Measurements from ENCODE around the gene TEX53.

TEX53 gene

DNA sequence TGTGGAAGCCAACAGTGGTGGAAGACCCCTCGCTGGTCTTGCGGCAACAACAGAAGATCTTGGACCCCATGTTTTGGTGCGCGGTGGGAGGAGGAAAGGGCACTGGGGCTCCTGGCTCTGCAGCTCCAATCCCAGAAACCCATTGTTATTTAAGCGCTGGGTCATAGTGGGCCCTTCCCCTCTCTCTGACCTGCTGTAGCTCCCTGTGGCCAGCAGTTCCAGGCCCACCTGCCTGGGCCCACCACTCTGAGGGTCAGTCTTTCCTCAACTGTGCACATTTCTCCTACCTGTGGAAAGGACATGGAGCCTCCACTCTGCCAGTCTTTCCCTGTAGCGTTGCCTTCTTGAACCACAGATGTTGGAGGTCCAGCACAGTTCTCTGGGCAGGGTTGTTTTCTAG, at the start of gene TEX53:
TSS of gene TEX53 (minus strand) at position 101 of the 400 bp plus-strand sequence. CDS start at position 70, 31 bp downstream.
- DNase-seq: no peak

DNA sequence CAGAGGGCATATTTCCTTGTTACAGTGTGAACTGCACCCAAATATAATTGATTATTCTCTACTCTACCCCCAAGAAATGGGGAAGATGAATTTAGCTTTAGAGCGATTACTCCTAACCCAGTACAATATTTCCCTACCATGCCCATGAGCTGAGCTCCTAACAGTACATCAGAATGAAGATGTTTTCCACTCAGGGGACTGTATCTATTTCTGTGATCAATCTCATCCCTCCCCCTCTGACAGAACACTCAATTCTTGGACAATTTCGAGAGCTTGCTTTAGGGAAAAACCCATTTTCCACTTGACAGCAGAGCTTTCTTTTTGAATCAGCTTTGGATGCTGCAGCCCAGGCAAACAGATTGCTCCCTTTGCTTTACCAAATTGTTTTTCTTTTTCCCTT, 49.1 kb upstream of the TEX53 start:
- DNase-seq: no peak

DNA sequence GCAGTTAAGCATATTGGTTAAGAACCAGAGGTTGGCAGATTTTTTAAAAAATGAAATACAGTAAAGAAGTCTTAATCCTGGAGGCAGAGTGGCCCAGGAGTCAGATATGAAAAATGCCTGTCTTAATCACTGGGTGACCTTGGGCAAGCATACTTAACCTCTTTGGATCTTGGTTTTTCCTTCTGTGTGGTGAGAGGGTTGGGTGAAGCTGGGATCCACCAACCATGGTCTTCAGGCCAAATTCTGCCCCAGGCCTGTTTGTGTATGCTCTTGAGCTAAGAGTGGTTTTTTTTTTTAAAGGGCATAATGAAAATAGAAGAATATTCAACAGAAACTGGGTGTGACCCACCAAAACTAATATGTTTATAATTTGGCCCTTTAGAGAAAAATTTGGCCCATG, 44.4 kb upstream of the TEX53 start:
- DNase-seq: no peak

DNA sequence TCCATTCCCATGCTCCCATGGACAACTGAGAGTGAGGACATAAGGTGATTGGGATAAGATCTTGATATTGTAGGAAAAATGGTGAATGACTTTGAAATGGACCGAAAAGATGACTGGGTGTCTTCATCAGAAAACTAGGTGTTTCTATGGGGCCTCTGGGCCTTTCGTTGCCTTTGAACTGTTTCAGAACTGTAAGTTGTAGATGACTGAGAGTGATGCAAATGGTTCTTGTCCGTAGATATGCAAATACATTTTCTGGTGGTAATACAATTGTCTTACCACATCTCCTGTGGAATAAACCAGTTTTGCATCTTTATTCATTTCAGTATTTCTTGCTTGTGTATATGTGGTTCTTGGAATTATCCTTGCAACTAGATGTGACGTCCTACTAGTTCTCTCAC, 40.3 kb upstream of the TEX53 start:
- no peak for DNase-seq

DNA sequence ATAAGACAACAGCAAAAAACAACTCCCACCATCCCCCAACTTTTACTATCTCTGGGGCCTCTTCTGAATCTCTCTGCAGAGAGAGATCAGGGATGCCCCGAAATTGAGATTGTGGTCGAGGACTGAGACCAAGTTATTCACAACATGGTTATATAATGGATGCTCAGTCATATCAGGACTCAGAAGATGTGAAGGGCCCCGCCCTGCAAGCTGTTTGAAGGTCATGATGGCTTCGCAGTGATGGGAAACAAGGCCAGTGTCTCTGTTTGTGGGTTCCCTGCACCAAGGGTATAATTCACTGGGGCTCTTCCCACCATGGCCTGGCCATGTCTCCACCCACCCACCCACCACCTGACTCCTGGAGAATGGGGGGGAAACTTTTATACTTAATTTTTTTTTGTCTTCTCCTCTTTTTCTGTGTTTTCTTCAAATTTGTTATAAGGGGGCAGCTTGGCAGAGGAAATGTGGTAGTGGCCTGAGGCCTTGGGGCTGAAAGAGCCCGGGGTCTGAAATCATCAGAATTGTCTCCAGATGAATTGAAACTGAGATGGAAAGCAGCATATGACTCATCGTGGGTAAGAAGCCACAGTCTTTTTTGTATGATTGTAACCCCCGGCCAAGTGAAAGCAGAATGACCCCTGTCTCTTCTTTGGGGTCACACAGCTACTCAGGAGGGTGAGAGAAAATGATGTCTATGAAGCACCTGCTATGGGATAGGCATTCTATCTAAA, 39.4 kb upstream of the TEX53 start:
- no peak for DNase-seq

DNA sequence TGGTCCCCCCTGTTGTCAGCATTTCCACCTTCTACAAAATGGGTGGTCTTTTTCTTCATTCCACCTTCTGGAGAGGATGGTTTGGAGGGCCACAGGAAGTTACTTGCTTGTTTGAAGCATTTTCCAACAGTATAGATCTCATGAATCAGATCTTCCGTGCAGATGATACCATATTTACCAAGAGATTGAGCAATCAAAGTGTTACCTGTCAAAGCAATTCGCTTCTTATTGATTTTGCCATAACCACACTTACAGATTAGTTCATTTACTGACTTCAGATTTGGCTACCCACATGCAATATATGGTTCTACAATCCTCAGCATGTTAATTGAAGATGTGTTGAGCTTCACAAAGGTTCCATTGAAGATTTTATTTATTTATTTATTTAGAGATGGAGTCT, 38.3 kb upstream of the TEX53 start:
- no peak for DNase-seq

DNA sequence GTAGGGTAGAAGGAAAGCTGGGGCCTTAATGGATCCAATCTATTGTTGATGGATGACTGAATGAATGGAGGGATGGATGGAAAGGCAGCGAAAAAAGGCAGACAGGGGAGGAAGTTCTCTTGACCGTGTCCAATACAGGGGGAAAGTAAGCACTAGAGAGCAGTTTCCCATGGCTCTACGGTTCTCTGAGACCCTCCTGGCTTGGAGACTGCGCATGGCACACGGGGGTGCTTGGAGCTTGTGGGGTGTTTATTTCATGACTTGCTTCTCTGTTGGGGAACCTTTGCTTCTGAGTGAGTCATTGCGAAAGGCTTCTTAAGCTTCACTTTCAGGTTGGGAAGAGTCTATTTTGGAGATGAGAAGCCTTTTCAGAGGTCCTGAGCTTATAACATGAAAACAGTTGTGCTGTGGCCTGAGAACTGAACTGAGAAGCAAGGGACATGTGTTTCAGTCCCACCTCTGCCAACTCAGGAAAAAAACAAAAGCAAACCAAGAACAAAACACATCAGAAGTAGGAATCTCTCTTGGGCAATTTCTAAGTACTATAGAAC, 37.2 kb upstream of the TEX53 start:
- DNase-seq: no peak

DNA sequence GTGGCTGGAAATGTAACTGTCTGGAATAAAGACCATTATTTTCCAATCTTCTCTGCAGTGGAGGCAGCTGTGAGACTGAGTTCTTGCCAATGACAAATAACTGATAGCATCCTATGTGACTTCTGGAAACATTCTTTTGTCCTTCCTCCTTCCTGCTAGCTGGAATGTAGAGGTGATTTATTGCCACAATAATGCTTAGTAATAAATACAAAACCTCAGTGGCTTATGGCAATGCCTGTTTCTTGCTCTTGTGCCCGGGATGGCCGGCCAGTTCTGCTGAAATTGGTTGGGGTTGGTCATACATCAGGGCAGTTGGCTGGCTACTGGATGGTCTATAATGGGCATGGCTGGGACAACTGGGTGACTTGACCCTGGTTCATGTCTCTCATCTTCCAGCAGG, 36.5 kb upstream of the TEX53 start:
- no peak for DNase-seq

DNA sequence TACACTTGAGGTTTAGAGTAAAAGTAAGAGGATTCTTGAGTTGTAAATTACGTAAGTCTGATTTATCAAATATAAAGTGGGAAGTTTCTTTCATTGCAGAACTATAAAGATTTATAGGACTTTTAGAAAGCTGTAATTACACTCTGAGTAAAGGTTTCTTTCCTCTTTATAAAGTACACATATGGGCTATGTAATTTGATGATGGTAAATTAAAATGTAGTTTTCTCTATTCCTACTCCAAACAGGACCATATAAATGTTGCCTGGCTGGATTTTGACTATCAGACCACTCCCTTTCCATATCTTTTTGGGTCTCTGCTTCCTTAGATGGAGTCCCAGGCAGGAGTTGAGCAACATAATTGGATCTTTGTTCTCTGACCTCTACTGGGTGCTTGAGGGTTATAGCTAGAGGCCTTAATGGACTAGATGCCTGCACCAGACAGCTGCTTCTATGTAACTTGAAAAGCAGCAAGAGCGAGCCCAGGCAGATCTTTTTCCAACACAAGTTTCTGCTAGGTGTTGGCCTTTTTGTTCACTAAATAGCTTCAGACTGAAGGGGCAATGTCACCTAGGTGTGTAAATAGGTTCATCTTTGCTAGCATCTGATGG, 35.7 kb upstream of the TEX53 start:
- DNase-seq: no peak

DNA sequence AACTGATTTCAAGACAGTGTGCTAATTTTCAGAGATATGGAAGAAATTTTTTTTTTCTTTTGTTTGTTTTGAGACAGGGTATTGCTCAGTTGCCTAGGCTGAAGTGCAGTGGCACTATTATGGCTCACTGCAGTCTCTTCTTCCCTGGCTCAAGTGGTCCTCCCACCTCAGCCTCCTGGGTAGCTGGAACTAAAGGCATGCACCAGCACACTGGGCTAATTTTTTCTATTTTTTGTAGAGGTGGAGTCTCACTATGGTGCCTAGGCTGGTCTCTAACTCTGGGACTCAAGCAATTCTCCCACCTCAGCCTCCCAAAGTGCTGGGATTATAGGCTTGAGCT, 34.3 kb upstream of the TEX53 start:
- no peak for DNase-seq

DNA sequence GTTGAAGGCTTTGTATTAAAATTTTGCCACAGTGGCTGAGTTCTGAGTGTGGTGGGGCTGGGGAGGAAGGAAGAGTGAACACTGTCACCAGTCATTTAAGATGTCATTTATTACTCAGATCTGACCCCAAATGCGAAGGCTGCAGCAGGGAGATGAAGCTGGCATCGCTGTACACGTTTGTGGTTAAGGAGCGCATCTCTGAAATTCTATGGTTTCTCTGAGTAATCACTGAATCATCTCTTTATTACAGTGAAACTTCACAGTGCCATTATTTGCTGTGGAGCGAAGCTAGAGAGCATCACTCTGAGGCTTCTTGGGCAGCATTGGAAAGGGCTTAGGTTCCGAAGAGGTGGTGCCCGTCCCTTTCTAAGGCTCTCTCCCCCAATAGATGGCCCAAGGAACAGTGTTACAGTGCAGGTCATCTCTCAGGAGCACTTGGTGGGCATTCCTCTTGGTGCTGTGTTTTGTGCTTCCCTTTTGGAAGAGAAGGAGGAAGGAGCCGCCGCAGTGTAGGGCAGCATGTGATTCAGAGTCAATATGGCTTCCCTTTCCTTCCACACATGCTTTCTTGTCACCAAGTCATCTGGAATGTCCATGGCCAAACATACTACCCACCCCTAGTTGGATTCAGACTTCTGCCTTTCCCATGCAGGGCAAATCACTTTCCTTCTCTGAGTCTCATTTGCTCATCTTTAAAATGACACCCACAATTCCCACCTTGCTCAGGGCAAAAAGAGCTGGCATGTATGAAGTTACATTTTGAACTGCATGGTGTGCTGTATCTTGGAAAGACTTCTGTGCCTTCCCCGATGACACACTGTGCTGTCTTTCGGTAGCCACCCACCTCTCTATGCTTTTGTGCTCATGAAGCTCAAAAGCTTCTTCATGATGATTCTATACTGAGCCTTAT, 33.7 kb upstream of the TEX53 start:
- DNase-seq: peak; percentile 47

DNA sequence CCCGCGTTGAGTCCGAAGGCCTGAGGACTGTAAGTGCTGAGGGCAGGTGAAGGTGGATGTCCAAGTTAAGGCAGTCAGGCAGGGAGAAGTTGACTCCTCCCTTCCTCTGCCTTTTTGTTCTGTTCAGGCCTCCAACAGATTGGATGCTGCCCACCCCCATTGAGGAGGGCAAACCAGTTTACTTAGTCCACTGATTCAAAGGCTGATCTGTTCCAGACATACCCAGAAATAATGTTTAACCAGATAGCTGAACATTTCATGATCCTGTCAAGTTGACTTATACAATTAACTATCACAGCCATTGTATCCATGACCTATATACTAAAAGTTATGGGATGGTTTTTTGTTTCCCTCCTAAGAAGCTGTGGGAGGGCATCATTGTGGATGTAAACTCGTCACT, 32.7 kb upstream of the TEX53 start:
- no peak for DNase-seq

DNA sequence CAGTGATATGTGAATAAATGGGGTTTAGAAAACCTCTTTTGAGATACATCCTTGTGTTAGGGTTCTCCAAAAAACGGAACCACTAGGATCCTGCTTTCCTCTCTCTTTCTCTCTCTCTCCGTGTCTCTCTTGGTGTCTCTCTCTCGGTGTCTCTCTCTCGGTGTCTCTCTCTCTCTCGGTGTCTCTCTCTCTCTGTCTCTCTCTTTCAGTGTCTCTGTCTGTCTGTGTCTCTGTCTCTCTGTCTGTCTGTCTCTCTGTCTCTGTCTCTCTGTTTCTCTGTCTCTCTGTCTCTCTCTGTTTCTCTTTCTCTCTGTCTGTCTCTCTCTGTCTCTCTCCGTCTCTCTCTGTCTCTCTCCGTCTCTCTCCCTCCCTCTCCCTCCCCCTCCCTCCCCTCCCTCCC, 32.2 kb upstream of the TEX53 start:
- DNase-seq: no peak

DNA sequence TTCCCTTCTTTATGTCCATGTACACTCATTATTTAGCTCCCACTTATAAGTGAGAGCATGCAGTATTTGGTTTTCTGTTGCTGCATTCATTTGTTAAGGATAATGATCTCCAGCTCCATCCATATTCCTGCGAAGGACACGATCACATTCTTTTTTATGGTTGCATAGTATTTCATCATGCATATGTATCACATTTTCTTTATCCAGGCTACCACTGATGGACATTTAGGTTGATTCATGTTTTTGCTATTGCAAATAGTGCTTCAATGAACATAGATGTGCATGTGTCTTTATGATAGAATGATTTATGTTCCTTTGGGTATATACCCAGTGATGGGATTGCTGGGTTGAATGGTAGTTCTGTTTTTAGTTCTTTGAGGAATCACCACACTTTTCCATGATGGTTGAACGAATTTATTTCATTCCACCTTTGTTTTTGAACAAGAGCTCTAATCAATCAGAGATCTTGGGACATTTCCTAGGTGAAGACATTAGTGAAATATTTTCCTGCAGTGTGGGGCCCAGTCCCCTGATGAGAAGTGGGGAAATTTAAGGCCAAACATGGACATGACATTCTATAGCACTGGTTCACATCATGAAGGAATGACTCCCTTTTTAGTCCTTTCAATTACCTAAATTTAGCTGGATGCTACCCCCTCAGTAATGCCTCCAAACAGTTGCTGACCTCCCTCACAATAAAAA, 31.5 kb upstream of the TEX53 start:
- no peak for DNase-seq

DNA sequence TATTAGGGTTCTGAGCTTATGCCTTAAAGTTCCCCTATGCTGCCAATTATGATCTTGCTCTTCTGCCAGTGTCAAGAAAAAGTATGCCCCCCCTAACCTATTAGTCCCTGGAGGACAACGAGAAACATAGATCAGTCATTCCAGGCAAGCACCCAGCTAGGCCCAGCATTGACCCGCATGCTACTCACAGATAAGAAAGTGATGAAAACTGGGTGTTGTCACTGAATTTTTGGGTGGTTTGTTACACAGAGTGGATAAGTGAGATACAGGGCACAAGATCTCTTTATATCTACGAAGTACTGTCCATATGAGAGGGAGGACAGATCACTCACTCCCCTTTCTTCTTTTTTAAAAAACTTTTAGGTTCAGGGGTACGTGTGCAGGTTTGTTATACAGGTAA, 30.8 kb upstream of the TEX53 start:
- no peak for DNase-seq

DNA sequence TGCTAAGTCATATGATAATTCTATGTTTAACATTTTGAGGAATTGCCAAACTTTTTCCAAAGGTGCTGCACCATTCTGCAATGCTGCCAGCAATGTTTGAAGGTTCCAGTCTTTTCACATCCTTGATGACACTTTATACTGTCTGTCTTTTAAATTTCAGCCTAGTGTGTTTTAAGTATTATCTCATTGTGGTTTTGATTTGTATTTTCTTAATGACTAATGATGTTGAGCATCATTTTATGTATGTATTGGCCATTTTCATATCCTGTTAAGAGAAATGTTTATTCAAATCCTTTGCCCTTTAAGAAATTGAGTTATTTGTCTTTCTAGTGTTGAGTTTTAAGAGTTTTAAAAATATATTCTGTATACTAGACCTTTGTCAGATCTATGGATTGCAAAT, 29.4 kb upstream of the TEX53 start:
- no peak for DNase-seq

DNA sequence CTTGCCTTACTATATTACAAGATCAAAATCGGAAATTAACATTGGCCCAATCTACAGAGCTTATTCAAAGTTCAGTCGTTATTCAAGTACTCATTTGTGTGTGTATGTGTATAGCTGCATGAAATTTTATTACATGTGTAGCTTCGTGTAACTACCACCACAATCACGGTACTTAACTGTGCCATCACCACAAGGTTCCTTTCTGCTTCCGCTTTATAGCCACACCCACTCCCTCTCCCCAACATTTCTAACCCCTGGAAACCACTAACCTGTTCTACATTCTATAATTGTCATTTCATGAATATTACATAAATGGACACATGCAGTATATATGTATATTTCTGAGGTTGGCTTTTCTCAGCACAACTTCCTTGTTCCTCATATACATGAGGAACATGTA, 28.3 kb upstream of the TEX53 start:
- no peak for DNase-seq

DNA sequence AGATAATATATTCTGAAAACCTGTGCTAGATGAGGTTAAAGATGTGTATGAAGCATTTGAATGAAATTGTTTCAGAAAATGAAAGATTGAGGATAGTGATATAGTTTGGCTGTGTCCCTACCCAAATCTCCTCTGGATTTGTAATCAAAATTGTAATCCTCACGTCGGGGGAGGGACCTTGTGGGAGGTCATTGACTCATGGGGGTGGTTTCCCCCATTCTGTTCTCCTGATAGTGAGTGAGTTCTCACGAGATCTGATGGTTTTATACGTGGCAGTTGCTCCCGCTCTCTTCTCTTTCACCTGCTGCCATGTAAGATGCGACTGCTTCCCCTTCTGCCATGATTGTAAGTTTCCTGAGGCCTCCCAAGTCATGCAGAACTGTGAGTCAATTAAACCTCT, 26.4 kb upstream of the TEX53 start:
- no peak for DNase-seq

DNA sequence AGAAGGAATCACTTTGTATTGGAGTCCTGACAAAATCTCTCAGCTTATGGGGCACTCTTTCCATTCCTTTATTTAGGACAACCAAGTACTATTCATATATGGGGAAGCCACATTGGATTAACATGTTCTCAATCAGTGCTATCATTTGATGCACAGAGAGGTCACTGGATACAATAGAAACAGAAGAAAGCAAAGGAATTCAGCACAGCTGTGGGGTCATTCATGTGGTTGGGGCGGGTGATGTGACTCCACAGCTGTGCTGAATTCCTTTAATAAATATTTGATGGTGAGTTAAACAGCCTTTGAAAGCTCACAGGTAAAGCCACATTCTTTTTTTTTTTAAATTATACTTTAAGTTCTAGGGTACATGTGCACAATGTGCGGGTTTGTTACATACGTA, 25.2 kb upstream of the TEX53 start:
- DNase-seq: no peak

DNA sequence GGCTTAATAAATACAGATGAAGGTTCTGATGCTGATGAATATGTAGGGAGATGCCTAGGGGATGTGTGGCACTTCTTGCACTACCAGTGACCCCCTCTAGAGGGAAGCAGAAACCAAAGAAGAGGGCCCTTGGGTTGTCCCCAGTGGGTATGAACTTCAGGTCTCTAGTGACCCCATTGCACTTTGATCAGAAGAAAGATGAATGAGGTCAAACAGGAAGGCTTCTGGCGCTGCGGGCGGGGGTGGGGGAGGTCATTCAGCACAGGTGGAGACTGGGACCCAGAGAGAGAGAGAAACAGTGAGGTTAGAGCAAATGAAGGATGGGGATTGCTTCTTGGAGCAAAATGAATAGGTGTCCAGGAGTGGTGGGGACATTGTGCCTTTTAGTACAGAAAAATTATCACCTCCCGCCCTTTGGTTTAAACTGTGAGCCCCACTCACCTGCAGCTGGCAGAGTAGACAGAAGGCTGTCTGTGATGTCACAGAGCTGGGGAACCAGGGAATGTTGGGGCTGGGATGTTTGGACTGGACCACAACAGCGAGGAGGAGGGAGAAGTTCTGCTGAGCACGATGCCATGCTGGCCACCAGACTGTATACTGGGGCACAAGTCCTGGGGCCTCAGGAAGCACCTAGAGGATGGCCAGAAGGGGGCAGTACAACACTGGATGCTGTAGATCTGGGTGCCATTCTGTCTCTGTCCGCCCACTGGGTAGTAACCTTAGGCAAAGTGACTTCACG, 24.2 kb upstream of the TEX53 start, which contains the start of gene TEX48:
TSS of gene TEX48 (minus strand) at position 599 of the 739 bp plus-strand sequence. CDS start 10,469 bp downstream, outside the sequence.
- DNase-seq: peak; percentile 62

DNA sequence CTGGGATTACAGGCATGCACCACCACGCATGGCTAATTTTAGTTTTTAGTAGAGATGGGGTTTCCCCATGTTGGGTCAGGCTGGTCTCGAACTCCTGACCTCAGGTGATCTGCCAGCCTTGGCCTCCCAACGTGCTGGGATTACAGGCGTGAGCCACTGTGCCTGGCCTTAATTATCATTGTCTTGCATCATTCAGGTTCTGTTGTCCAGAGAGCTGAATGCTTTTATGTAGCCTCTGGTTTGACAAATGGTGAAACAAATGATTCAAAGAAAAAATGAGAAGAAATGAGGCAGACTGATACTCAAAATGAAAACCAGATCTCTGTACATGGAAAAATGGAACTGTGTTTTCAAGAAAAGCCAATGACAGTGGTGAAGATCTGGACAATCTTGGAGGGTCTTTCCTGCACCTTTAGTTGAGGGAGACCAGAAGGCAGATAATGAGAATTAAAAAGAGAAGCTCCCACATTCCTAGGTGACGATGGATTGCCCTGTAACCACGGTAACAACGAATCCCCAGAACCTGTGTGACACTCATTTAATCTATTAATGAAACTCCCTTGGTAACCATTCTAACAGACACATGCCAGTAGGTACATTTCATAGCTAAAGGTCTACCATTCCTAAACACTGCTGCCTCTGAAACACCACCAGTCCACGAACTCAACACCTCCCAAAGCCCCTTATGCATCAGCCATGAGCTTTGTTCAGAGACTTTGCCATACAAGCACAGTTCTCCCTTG, 22.8 kb upstream of the TEX53 start:
- no peak for DNase-seq

Data from activated T-cell treated with anti-CD3 and anti-CD28 coated beads, Interleukin-2, amount 50 U/mL, for 1 hour (primary cell).